Measurements from ENCODE around the gene VWF.
"Not testable (repeated sequence)": the region's sequence is repeated elsewhere in the genome, so short reads cannot be mapped to it uniquely, and the experiment has no call there.

GRCh38 chr12:6016004-6016403 is 108.5 kb downstream of the VWF start:
- not testable (repeated sequence) for TF ChIP-seq POLR2A (IDR thresholded peaks at IDR 0.05; ENCODE audit: low read length); GATA1 (IDR thresholded peaks at IDR 0.05; ENCODE audit: low read depth, low read length)

All from erythroblast (primary cell).